Measurements from ENCODE around the gene P3H2.

The P3H2 gene

GRCh38 chr3:190012784-190013183 lies 107.9 kb downstream of the P3H2 start:
- DNase-seq: no peak

- DNase-seq: no peak
Observed at GRCh38 chr3:190012314-190012782, 108.3 kb downstream of the P3H2 start.

- no peak for DNase-seq
Observed at GRCh38 chr3:190010486-190010885, 110.2 kb downstream of the P3H2 start.

- no peak for DNase-seq
Observed at GRCh38 chr3:190009614-190010013, 111.1 kb downstream of the P3H2 start.

- DNase-seq: no peak
Observed at GRCh38 chr3:190008432-190008831, 112.3 kb downstream of the P3H2 start.

- no peak for DNase-seq
Observed at GRCh38 chr3:190005343-190006113, 115.2 kb downstream of the P3H2 start.

- no peak for DNase-seq
Observed at GRCh38 chr3:190004656-190005055, 116.0 kb downstream of the P3H2 start.

GRCh38 chr3:190003681-190004123 lies 117.0 kb downstream of the P3H2 start:
- no peak for DNase-seq

- no peak for DNase-seq
Observed at GRCh38 chr3:190003068-190003467, 117.6 kb downstream of the P3H2 start.

GRCh38 chr3:190001426-190001825 lies 119.3 kb downstream of the P3H2 start:
- no peak for DNase-seq

GRCh38 chr3:190000861-190001196 lies 119.9 kb downstream of the P3H2 start:
- no peak for DNase-seq

- no peak for DNase-seq
Observed at GRCh38 chr3:190000187-190000860, 120.4 kb downstream of the P3H2 start.

GRCh38 chr3:189999718-190000117 lies 121.0 kb downstream of the P3H2 start:
- no peak for DNase-seq

- no peak for DNase-seq
Observed at GRCh38 chr3:189995129-189995528, 125.6 kb downstream of the P3H2 start.

GRCh38 chr3:189990826-189991225 lies 129.9 kb downstream of the P3H2 start:
- DNase-seq: no peak

GRCh38 chr3:189988854-189989253 lies 131.8 kb downstream of the P3H2 start:
- DNase-seq: no peak

GRCh38 chr3:189988322-189988721 lies 132.4 kb downstream of the P3H2 start:
- DNase-seq: no peak

GRCh38 chr3:189985948-189986347 lies 134.7 kb downstream of the P3H2 start:
- no peak for DNase-seq

GRCh38 chr3:189983612-189984011 lies 137.1 kb downstream of the P3H2 start:
- no peak for DNase-seq

- no peak for DNase-seq
Observed at GRCh38 chr3:189982321-189982945, 138.3 kb downstream of the P3H2 start.

GRCh38 chr3:189981668-189982067 lies 139.0 kb downstream of the P3H2 start:
- no peak for DNase-seq

GRCh38 chr3:189978753-189979152 lies 141.9 kb downstream of the P3H2 start:
- DNase-seq: no peak

GRCh38 chr3:189977174-189977573 lies 143.5 kb downstream of the P3H2 start:
- DNase-seq: no peak

GRCh38 chr3:189975391-189975990 lies 145.2 kb downstream of the P3H2 start:
- no peak for DNase-seq

Data from RPMI8226 (cell line).